Measurements from ENCODE around the gene EIPR1. TPM values are rescaled to one million over a fixed set of nuclear protein-coding genes. Genes with fewer than 3 reads are reported as not detected.

EIPR1 gene
- polyA plus RNA-seq (2013, experiment 1 of 4), result 33.5 TPM
- polyA plus RNA-seq (2013, experiment 2 of 4), result 33.5 TPM
- polyA plus RNA-seq (2013, experiment 3 of 4), result 29.3 TPM
- polyA plus RNA-seq (2013, experiment 4 of 4), result 35.3 TPM

DNA sequence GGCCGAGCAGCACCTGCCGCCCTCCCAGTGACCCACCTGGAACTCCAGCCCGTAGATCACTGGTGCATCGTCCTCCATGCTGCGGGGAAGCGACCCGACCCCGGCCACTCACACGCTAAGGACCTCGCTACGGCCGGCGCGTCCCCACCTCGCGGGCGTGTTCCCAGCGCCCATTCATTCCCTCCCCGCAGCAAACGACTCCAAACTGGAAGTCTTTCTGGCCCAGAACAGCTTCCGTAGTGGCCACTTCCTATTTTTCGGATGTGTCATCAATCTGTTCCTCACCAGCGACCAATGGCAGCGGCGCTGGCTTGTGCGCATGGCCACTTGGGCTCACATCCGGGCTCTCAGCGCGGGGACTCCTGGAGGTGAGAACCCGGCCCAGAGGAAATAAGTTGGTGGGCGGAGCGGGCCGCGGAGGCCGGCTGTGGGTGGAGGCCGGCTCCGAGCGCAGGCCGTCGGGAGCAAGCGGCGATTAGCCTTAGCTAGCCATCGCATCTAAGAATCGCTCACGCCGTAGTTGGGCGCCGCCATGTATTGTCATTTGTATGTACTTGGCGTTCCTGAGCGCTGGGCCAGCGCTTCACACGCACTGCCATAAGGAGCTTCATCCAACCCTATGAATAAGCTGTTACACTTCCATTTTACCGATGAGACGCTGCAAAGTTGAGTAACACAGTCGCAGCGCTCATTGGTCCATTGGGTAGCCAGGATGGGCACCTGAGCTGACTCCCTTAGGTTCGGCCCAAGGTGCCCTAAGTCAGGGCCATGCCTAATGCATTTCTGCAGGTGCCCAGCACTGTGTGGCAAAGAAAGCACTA, at the start of gene EIPR1:
Gene EIPR1, minus strand, starts transcription at position 207 of the 821 bp plus-strand sequence. Its CDS starts 129 bp downstream, at position 78.
- Histone ChIP-seq H3K9me3 (ENCODE audit: control insufficient read depth, low read length) (no peaks in the 10 kb centered on the region), H3K27ac (ENCODE audit: insufficient read depth, low read depth, low read length, poor library complexity, severe bottlenecking) (no peak within 1 kb of the TSS), H3K4me1 (ENCODE audit: control insufficient read depth, insufficient read depth, low read length) (peaks cover 17% of the 10 kb centered on the region), H3K36me3 (ENCODE audit: control insufficient read depth, insufficient read depth, low read length) (peaks cover 4% of the 10 kb centered on the region), H3K4me3 (ENCODE audit: insufficient read depth, low read depth, low read length) (peak within 1 kb of the TSS; percentile 94), H3K27me3 (ENCODE audit: control insufficient read depth, insufficient read depth, low read length, poor library complexity, severe bottlenecking) (no peaks in the 10 kb centered on the region)
- WGBS, 2 experiments, result 3 to 4% methylated on average over 57 of the region's 57 CpGs

- Histone ChIP-seq H3K4me3 (ENCODE audit: insufficient read depth, low read depth, low read length) (no peak overlapping the region), H3K27ac (ENCODE audit: insufficient read depth, low read depth, low read length, poor library complexity, severe bottlenecking) (no peak overlapping the region), H3K4me1 (ENCODE audit: control insufficient read depth, insufficient read depth, low read length) (no peaks in the 10 kb centered on the region), H3K9me3 (ENCODE audit: control insufficient read depth, low read length) (no peaks in the 10 kb centered on the region), H3K27me3 (ENCODE audit: control insufficient read depth, insufficient read depth, low read length, poor library complexity, severe bottlenecking) (no peaks in the 10 kb centered on the region), H3K36me3 (ENCODE audit: control insufficient read depth, insufficient read depth, low read length) (peaks cover 11% of the 10 kb centered on the region)
- 92 to 94% methylated on average over 6 of the region's 6 CpGs for WGBS, 2 experiments
Measured at GRCh38 chr2:3427272-3427671, 49.7 kb upstream of the EIPR1 start.

- peaks cover 11% of the 10 kb centered on the region for H3K36me3 ChIP-seq (ENCODE audit: control insufficient read depth, insufficient read depth, low read length)
- WGBS, 2 experiments, result 96% methylated on average over 14 of the region's 14 CpGs
Measured at GRCh38 chr2:3426615-3427014, 49.0 kb upstream of the EIPR1 start.

DNA sequence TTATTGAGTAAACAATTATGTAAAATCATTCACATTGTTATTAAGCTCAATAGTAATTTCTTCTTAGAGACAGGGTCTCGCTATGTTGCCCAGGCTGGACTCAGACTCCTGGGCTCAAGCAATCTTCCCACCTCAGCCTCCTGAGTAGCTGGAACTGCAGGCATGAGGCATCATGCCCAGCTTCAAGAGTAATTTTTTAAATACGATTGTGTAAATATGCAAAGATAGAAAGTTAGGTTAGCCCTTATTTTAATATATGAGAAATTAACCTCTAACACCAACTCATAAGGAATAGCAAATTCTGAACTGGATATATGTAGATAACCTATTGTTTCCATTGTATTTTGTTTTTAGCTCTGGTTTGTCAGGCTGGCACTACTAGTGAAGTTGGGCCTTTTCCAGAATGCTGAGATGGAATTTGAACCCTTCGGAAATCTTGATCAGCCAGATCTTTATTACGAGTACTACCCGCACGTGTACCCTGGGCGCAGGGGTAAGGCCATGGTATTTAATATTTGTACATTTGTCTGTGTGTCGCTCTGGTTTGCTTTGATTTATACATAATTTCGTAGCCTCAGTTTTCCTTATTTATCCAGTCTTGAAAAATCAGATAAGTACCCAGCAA, 46.7 kb upstream of the EIPR1 start:
- Histone ChIP-seq H3K27ac (ENCODE audit: insufficient read depth, low read depth, low read length, poor library complexity, severe bottlenecking) (no peak overlapping the region), H3K9me3 (ENCODE audit: control insufficient read depth, low read length) (no peaks in the 10 kb centered on the region), H3K4me3 (ENCODE audit: insufficient read depth, low read depth, low read length) (no peak overlapping the region), H3K4me1 (ENCODE audit: control insufficient read depth, insufficient read depth, low read length) (no peaks in the 10 kb centered on the region), H3K27me3 (ENCODE audit: control insufficient read depth, insufficient read depth, low read length, poor library complexity, severe bottlenecking) (no peaks in the 10 kb centered on the region), H3K36me3 (ENCODE audit: control insufficient read depth, insufficient read depth, low read length) (peaks cover 11% of the 10 kb centered on the region)
- 96% methylated on average over 8 of the region's 9 CpGs for WGBS, 2 experiments

More at GRCh38 chr2:3426615-3427014, 49.0 kb upstream of the EIPR1 start:
- H3K27me3 ChIP-seq (ENCODE audit: control insufficient read depth, insufficient read depth, low read length, poor library complexity, severe bottlenecking), result no peaks in the 10 kb centered on the region
- H3K4me1 ChIP-seq (ENCODE audit: control insufficient read depth, insufficient read depth, low read length), result no peaks in the 10 kb centered on the region
- no peaks in the 10 kb centered on the region for H3K9me3 ChIP-seq (ENCODE audit: control insufficient read depth, low read length)
- H3K4me3 ChIP-seq (ENCODE audit: insufficient read depth, low read depth, low read length), result no peak overlapping the region
- no peak overlapping the region for H3K27ac ChIP-seq (ENCODE audit: insufficient read depth, low read depth, low read length, poor library complexity, severe bottlenecking)

- WGBS, 2 experiments, result 67% methylated on average over 19 of the region's 19 CpGs
- H3K27me3 ChIP-seq (ENCODE audit: control insufficient read depth, insufficient read depth, low read length, poor library complexity, severe bottlenecking), result no peaks in the 10 kb centered on the region
Measured at GRCh38 chr2:3423492-3424170, 46.0 kb upstream of the EIPR1 start.

DNA sequence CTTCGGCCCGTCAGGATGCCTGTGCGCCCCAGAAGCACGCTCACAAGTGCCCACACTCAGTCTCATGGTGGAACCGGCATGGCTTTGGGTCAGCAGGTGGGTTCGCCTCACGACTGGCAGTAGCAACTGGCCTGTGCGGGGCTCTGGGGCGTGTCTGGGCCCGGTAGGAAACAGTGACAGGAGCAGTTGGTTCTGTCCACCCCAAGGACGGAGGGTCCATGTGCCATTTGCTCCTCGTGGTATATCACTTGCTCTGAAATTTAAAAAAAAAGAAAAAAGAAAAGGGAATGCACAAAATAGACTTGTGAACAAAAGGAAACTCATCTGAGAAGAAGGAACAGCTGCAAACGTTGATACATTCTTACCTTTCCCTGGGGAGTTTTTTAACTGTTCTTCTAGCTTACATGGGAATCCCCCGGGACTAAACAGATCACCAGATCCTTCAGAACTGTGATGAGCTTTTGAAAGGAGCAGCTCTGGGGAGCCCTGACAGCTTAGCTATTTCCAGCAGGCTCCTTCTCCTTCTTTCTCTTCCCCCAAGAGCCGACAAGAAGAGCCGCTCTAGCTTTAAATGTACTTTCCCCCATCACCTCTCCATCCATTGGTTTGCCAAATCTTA, 44.7 kb upstream of the EIPR1 start:
- Histone ChIP-seq H3K4me3 (ENCODE audit: insufficient read depth, low read depth, low read length) (no peak overlapping the region), H3K27ac (ENCODE audit: insufficient read depth, low read depth, low read length, poor library complexity, severe bottlenecking) (no peak overlapping the region), H3K4me1 (ENCODE audit: control insufficient read depth, insufficient read depth, low read length) (no peaks in the 10 kb centered on the region), H3K9me3 (ENCODE audit: control insufficient read depth, low read length) (no peaks in the 10 kb centered on the region), H3K36me3 (ENCODE audit: control insufficient read depth, insufficient read depth, low read length) (peaks cover 11% of the 10 kb centered on the region), H3K27me3 (ENCODE audit: control insufficient read depth, insufficient read depth, low read length, poor library complexity, severe bottlenecking) (no peaks in the 10 kb centered on the region)
- WGBS, 2 experiments, result 94% methylated on average over 16 of the region's 16 CpGs

More at GRCh38 chr2:3423492-3424170, 46.0 kb upstream of the EIPR1 start:
- H3K9me3 ChIP-seq (ENCODE audit: control insufficient read depth, low read length), result no peaks in the 10 kb centered on the region
- no peak overlapping the region for H3K4me3 ChIP-seq (ENCODE audit: insufficient read depth, low read depth, low read length)
- no peaks in the 10 kb centered on the region for H3K4me1 ChIP-seq (ENCODE audit: control insufficient read depth, insufficient read depth, low read length)
- peaks cover 11% of the 10 kb centered on the region for H3K36me3 ChIP-seq (ENCODE audit: control insufficient read depth, insufficient read depth, low read length)
- no peak overlapping the region for H3K27ac ChIP-seq (ENCODE audit: insufficient read depth, low read depth, low read length, poor library complexity, severe bottlenecking)

DNA sequence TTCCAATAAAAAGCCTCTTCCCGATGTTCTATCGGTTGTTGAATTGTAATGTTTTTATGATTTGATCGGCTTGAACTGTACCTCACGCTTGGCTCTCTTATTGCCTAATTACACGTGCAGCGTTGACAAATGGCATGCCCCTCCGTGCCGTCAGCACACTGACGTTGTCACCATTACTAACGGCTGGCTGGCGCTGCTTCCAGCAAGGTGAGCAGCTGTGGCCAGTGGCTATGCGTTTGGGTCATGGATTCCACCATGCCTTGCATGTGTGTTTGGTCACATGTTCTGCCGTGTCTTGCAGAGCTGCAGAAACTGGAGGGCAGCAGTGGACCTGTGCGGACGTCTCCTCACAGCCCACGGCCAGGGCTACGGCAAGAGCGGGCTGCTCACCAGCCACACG, 44.0 kb upstream of the EIPR1 start:
- no peaks in the 10 kb centered on the region for H3K4me1 ChIP-seq (ENCODE audit: control insufficient read depth, insufficient read depth, low read length)
- H3K27ac ChIP-seq (ENCODE audit: insufficient read depth, low read depth, low read length, poor library complexity, severe bottlenecking), result no peak overlapping the region
- no peaks in the 10 kb centered on the region for H3K27me3 ChIP-seq (ENCODE audit: control insufficient read depth, insufficient read depth, low read length, poor library complexity, severe bottlenecking)
- H3K4me3 ChIP-seq (ENCODE audit: insufficient read depth, low read depth, low read length), result no peak overlapping the region
- H3K9me3 ChIP-seq (ENCODE audit: control insufficient read depth, low read length), result no peaks in the 10 kb centered on the region
- H3K36me3 ChIP-seq (ENCODE audit: control insufficient read depth, insufficient read depth, low read length), result peaks cover 11% of the 10 kb centered on the region
- WGBS, 2 experiments, result 95 to 96% methylated on average over 19 of the region's 19 CpGs

DNA sequence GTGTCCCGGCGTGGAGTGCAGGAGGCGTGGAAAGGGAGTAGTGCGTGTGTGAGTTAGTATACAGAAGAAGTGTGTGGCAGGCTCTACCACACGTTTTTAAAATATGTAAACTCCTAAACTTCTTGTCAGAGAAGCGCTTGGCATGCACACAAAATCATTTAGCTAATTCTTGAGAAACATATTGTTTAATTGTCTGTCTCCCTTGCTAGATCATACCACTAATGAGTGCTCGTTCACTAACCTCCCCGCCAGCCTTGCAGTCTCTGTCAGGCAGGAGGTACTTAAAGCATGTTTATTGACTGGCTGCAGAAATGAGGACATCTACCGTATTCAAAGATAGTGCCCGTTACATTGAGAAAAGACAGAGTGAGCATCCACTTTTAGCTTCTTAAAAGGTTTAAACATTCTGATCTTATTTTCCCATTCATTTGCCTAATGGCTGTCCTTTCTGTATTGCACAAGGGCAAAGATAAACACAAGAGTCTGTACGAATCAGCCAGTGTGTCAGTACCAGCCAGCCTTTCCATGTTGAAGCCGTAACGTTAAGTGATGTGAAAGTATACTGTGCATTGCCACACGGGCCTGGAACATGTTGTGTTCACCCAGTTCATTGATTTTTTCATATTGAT, 43.3 kb upstream of the EIPR1 start:
- 95 to 96% methylated on average over 13 to 14 of the region's 14 CpGs for WGBS, 2 experiments
- Histone ChIP-seq H3K36me3 (ENCODE audit: control insufficient read depth, insufficient read depth, low read length) (peaks cover 5% of the 10 kb centered on the region), H3K4me3 (ENCODE audit: insufficient read depth, low read depth, low read length) (no peak overlapping the region), H3K9me3 (ENCODE audit: control insufficient read depth, low read length) (no peaks in the 10 kb centered on the region), H3K27me3 (ENCODE audit: control insufficient read depth, insufficient read depth, low read length, poor library complexity, severe bottlenecking) (no peaks in the 10 kb centered on the region), H3K4me1 (ENCODE audit: control insufficient read depth, insufficient read depth, low read length) (no peaks in the 10 kb centered on the region), H3K27ac (ENCODE audit: insufficient read depth, low read depth, low read length, poor library complexity, severe bottlenecking) (no peak overlapping the region)

DNA sequence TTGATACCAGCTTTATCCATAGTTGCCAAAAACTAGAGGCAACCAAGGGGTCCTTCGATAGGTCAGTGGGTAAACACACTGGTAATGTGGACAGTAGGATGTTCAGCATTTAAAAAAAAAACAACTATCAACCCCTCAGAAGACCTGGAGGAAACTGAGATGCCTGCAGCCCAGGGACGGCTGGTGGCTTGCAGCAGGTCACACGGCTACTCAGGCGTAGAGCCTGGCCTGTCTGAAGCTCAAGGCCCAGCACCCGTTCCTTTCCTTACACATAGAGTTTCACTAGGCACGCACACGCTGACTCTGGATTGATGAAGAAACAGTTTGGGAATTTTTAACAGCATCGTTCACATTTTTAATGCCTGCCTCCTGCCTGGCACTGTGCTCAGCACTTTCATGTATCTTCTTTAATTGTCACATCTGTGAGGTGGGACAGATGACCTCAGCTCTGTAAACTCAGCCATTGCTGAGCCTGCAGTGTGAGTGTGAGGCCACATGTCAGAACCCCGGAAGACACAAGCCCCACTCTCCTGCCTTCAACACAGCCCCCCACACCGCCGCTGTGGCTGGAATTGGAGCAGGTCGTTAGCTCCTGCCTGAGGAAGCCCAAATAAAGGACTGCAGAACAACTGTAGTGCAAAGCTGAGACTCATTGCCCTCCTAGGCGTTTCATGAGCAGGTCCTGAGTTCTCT, 42.6 kb upstream of the EIPR1 start:
- H3K27me3 ChIP-seq (ENCODE audit: control insufficient read depth, insufficient read depth, low read length, poor library complexity, severe bottlenecking), result no peaks in the 10 kb centered on the region
- no peaks in the 10 kb centered on the region for H3K9me3 ChIP-seq (ENCODE audit: control insufficient read depth, low read length)
- H3K4me3 ChIP-seq (ENCODE audit: insufficient read depth, low read depth, low read length), result no peak overlapping the region
- no peaks in the 10 kb centered on the region for H3K4me1 ChIP-seq (ENCODE audit: control insufficient read depth, insufficient read depth, low read length)
- peaks cover 5% of the 10 kb centered on the region for H3K36me3 ChIP-seq (ENCODE audit: control insufficient read depth, insufficient read depth, low read length)
- 95 to 96% methylated on average over 13 of the region's 13 CpGs for WGBS, 2 experiments
- no peak overlapping the region for H3K27ac ChIP-seq (ENCODE audit: insufficient read depth, low read depth, low read length, poor library complexity, severe bottlenecking)

All from ectodermal cell (in vitro differentiated cells).